B cell (primary cell): Measurements from ENCODE around the gene AFF3. TPM values are rescaled to one million over a fixed set of nuclear protein-coding genes. Genes with fewer than 3 reads are reported as not detected.

ENCODE experiments used
- ATAC-seq: fragments of 200-7000 bp; cut with Tn5 transposase; one replicate; pipeline ENCODE4 v1.10.0; 2021; ENCODE audit warnings: low read depth, mild to moderate bottlenecking, moderate number of reproducible peaks, moderate library complexity
- CTCF ChIA-PET: fragments of 350-600 bp; sonication (Branson Sonifier 250); formaldehyde crosslinking; loops from one replicate; lab custom pipeline; 2021; ENCODE audit warnings: antibody characterized with exemption, inconsistent platforms; lab: Charles Lee
- POLR2A ChIA-PET: fragments of 350-600 bp; sonication (Branson Sonifier 250); formaldehyde crosslinking; loops from one replicate; lab custom pipeline; 2021; ENCODE audit warnings: antibody characterized with exemption; lab: Charles Lee
- DNase-seq: peaks from one replicate; pipeline ENCODE4 v3.0.0; 2013
- H2AFZ ChIP-seq: 2 replicates; pipeline ENCODE4 v1.6.1; 2012; ENCODE audit warnings: mild to moderate bottlenecking, low read depth, low read length; ENCODE audit not compliant: insufficient read depth, poor library complexity, severe bottlenecking
- H3K27ac ChIP-seq, 2 donors: 1 replicate in 1 of 2; 2 replicates in 1 of 2; pipeline ENCODE4 v1.5.1; 2012 to 2013; ENCODE audit warnings: low read length in 2 of 2, mild to moderate bottlenecking in 2 of 2, moderate library complexity in 1 of 2
- H3K27me3 ChIP-seq, 4 experiments: fragments of 200-600 bp in 1 of 4; sonication (generic) in 1 of 4; replicated peaks in 1 of 4; 1 replicate in 2 of 4; 2 replicates in 2 of 4; pipeline versions ENCODE4 v1.6.1 to v1.7.0; 2013 to 2016; ENCODE audit warnings: low read length in 3 of 4, mild to moderate bottlenecking in 2 of 4, mixed read lengths in 1 of 4, moderate library complexity in 1 of 4; ENCODE audit not compliant: insufficient read depth in 4 of 4, control insufficient read depth in 3 of 4; ENCODE audit errors: control extremely low read depth in 1 of 4
- H3K36me3 ChIP-seq, 2 experiments: replicated peaks in 1 of 2; 1 replicate in 1 of 2; 2 replicates in 1 of 2; pipeline versions ENCODE4 v1.6.1 to v1.7.1; 2013; ENCODE audit warnings: low read length in 1 of 2; ENCODE audit not compliant: insufficient read depth in 2 of 2, control insufficient read depth in 1 of 2; ENCODE audit errors: control extremely low read depth in 1 of 2, extremely low read depth in 1 of 2
- H3K4me1 ChIP-seq, 2 donors: fragments of 200-600 bp in 1 of 2; sonication (generic) in 1 of 2; 1 replicate in 1 of 2; 2 replicates in 1 of 2; pipeline versions ENCODE4 v1.5.1 to v1.6.1; 2013 to 2017; ENCODE audit warnings: low read length in 2 of 2; ENCODE audit not compliant: control insufficient read depth in 2 of 2, insufficient read depth in 2 of 2
- H3K4me2 ChIP-seq: replicated peaks from 2 replicates; pipeline ENCODE3; 2012; ENCODE audit warnings: mild to moderate bottlenecking, low read depth, low read length; ENCODE audit not compliant: poor library complexity, severe bottlenecking
- H3K4me3 ChIP-seq, 5 experiments: fragments of 200-600 bp in 1 of 5; sonication (generic) in 1 of 5; 1 replicate in 3 of 5; 2 replicates in 2 of 5; pipeline versions ENCODE4 v1.5.1 to v1.7.0; 2011 to 2016; ENCODE audit warnings: low read length in 4 of 5, mild to moderate bottlenecking in 4 of 5, low read depth in 2 of 5, control low read depth in 1 of 5, moderate library complexity in 1 of 5; ENCODE audit not compliant: insufficient read depth in 1 of 5; ENCODE audit errors: control extremely low read depth in 1 of 5, extremely low read depth in 1 of 5
- H3K79me2 ChIP-seq: fragments of 200-600 bp; sonication (generic); one replicate; pipeline ENCODE4 v1.6.0; 2016; ENCODE audit warnings: low read length; ENCODE audit not compliant: control insufficient read depth, insufficient read depth
- H3K9ac ChIP-seq: fragments of 200-600 bp; sonication (generic); 2 replicates; pipeline ENCODE4 v1.6.1; 2017; ENCODE audit warnings: mild to moderate bottlenecking, low read length, moderate library complexity
- H3K9me3 ChIP-seq, 3 donors: one replicate each; pipeline versions ENCODE4 v1.6.1 to v1.7.1; 2013; ENCODE audit warnings: low read length in 2 of 3; ENCODE audit not compliant: control insufficient read depth in 2 of 3, insufficient read depth in 1 of 3; ENCODE audit errors: control extremely low read depth in 1 of 3
- H4K20me1 ChIP-seq: 2 replicates; pipeline ENCODE4 v1.6.0; 2012; ENCODE audit warnings: mild to moderate bottlenecking, low read length; ENCODE audit not compliant: insufficient read depth, control insufficient read depth, poor library complexity, severe bottlenecking
- H3K27ac Mint-ChIP-seq: one replicate; pipeline ENCODE4 v1.8.0; 2021; ENCODE audit warnings: mixed read lengths
- H3K27me3 Mint-ChIP-seq: one replicate; pipeline ENCODE4 v1.8.0; 2021; ENCODE audit warnings: mixed read lengths
- H3K4me1 Mint-ChIP-seq: one replicate; pipeline ENCODE4 v1.8.0; 2021; ENCODE audit warnings: mixed read lengths
- H3K4me3 Mint-ChIP-seq: one replicate; pipeline ENCODE4 v1.8.0; 2021; ENCODE audit warnings: mixed read lengths
- H3K9me3 Mint-ChIP-seq: one replicate; pipeline ENCODE4 v1.8.0; 2022; ENCODE audit warnings: mixed read lengths; ENCODE audit not compliant: insufficient read depth
- EZH2 ChIP-seq: IDR thresholded peaks from 2 replicates; pipeline ENCODE4 v1.6.1; 2012; ENCODE audit warnings: borderline replicate concordance, low read depth, mild to moderate bottlenecking, moderate library complexity, low read length; ENCODE audit not compliant: insufficient read depth, poor library complexity, severe bottlenecking
- WGBS: methylation state at CpG from one replicate; pipeline ENCODE4 v1.1.5; 2013; ENCODE audit warnings: missing lambda C conversion rate; ENCODE audit not compliant: insufficient coverage; 5-methylcytosine and 5-hydroxymethylcytosine counted together
- intact Hi-C: fragments of 100-400 bp; cut with micrococcal nuclease; formaldehyde crosslinking; loops from one replicate; pipeline ENCODE4 v1.10.0; 2022
- polyA plus RNA-seq: library from polyadenylated mRNA; depleted of rRNA; stranded (reverse); fragments of >200 nt; gene quantifications from 2 replicates; pipeline ENCODE4 v1.2.3, GENCODE V29; 2012
- total RNA-seq, 2 donors: library from RNA; stranded (reverse); fragments of 120-200 nt in 1 of 2; gene quantifications; 1 replicate in 1 of 2; 2 replicates in 1 of 2; pipeline versions ENCODE4 v1.2.3 to v1.2.4, GENCODE V29; 2013 to 2022
- TF ChIP-seq, protein P1 (sequence below): fragments of 200-600 bp; IDR thresholded peaks from one replicate; pipeline ENCODE4 v1.8.0; 2022; ENCODE audit warnings: antibody characterized with exemption, mild to moderate bottlenecking

The AFF3 gene
- total and polyA plus RNA-seq, 2 donors (not counting 1 experiment from before 2014, with no cell fraction given): 117 to 830 TPM

GRCh38 chr2:99770876-99771275, 371.5 kb downstream of the AFF3 start:
- peaks cover 7 to 36% of the 10 kb centered on the region in 2 experiments for H3K36me3 ChIP-seq
- H3K27ac Mint-ChIP-seq: no peak overlapping the region
- CTCF ChIA-PET: no interaction called here
- H4K20me1 ChIP-seq: peaks cover 44% of the 10 kb centered on the region
- H3K4me2 ChIP-seq: no peak overlapping the region
- ATAC-seq (no peak), DNase-seq (no peak)
- no peak overlapping the region for H3K4me3 ChIP-seq
- H3K9ac ChIP-seq: no peak overlapping the region
- no peak overlapping the region for H2AFZ ChIP-seq
- no peaks in the 10 kb centered on the region for H3K9me3 Mint-ChIP-seq
- no peaks in the 10 kb centered on the region for H3K27me3 ChIP-seq
- H3K4me3 Mint-ChIP-seq: no peak overlapping the region
- intact Hi-C loops: no loop called here
- H3K4me1 Mint-ChIP-seq: peaks cover 57% of the 10 kb centered on the region
- H3K27ac ChIP-seq: no peak overlapping the region
- peaks cover 31% of the 10 kb centered on the region in 2 donors for H3K4me1 ChIP-seq
- TF ChIP-seq, protein P1, sequence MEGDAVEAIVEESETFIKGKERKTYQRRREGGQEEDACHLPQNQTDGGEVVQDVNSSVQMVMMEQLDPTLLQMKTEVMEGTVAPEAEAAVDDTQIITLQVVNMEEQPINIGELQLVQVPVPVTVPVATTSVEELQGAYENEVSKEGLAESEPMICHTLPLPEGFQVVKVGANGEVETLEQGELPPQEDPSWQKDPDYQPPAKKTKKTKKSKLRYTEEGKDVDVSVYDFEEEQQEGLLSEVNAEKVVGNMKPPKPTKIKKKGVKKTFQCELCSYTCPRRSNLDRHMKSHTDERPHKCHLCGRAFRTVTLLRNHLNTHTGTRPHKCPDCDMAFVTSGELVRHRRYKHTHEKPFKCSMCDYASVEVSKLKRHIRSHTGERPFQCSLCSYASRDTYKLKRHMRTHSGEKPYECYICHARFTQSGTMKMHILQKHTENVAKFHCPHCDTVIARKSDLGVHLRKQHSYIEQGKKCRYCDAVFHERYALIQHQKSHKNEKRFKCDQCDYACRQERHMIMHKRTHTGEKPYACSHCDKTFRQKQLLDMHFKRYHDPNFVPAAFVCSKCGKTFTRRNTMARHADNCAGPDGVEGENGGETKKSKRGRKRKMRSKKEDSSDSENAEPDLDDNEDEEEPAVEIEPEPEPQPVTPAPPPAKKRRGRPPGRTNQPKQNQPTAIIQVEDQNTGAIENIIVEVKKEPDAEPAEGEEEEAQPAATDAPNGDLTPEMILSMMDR: no peak
- no peak for TF ChIP-seq EZH2
- H3K27me3 Mint-ChIP-seq: no peaks in the 10 kb centered on the region
- H3K79me2 ChIP-seq: peaks cover 54% of the 10 kb centered on the region
- peaks cover 0 to 17% (median 6%) of the 10 kb centered on the region in 3 donors for H3K9me3 ChIP-seq
- no CpG with 5 or more reads among the region's 2 CpGs for WGBS
- POLR2A ChIA-PET: no interaction called here

GRCh38 chr2:99765731-99766318, 376.6 kb downstream of the AFF3 start:
- peaks cover 20% of the 10 kb centered on the region for H3K4me1 Mint-ChIP-seq
- H3K36me3 ChIP-seq: peaks cover 0 to 63% of the 10 kb centered on the region in 2 experiments
- ATAC-seq (no peak), DNase-seq (no peak)
- H3K27ac Mint-ChIP-seq: no peak overlapping the region
- H3K27me3 Mint-ChIP-seq: no peaks in the 10 kb centered on the region
- H2AFZ ChIP-seq: no peak overlapping the region
- no peaks in the 10 kb centered on the region for H3K27me3 ChIP-seq
- 100% methylated on average over 2 of the region's 4 CpGs for WGBS
- no peak overlapping the region for H3K4me2 ChIP-seq
- peaks cover 0 to 13% (median 6%) of the 10 kb centered on the region in 3 donors for H3K9me3 ChIP-seq
- intact Hi-C loops: no loop called here
- no peak for TF ChIP-seq EZH2
- TF ChIP-seq, protein P1: no peak
- H3K4me3 ChIP-seq: no peak overlapping the region
- H3K4me3 Mint-ChIP-seq: no peak overlapping the region
- H3K9me3 Mint-ChIP-seq: no peaks in the 10 kb centered on the region
- no peak overlapping the region for H3K27ac ChIP-seq
- POLR2A ChIA-PET: no interaction called here
- H3K9ac ChIP-seq: no peak overlapping the region
- H4K20me1 ChIP-seq: peaks cover 54% of the 10 kb centered on the region
- peaks cover 0 to 3% of the 10 kb centered on the region in 2 donors for H3K4me1 ChIP-seq
- CTCF ChIA-PET: no interaction called here
- H3K79me2 ChIP-seq: peaks cover 49% of the 10 kb centered on the region
